GM23338 (cell line): ENCODE results near the gene NSD2. TPM values are rescaled to one million over a fixed set of nuclear protein-coding genes. Genes with fewer than 3 reads are reported as not detected.

Source experiments
- ATAC-seq: fragments of 200-7000 bp; cut with Tn5 transposase; 3 replicates; pipeline ENCODE4 v1.9.1; 2020
- DNase-seq: peaks from one replicate; pipeline ENCODE4 v3.0.0-alpha.2; 2015; ENCODE audit warnings: low spot score
- H2AFZ ChIP-seq: fragments of 200-600 bp; sonication (generic); 2 replicates; pipeline ENCODE4 v1.8.0; 2016; ENCODE audit warnings: antibody characterized with exemption, mild to moderate bottlenecking, moderate library complexity
- H3F3A ChIP-seq: fragments of 200-600 bp; sonication (generic); replicated peaks from 2 replicates; pipeline ENCODE4 v1.8.0; 2017; ENCODE audit warnings: antibody characterized with exemption, mixed run types, low read depth
- H3K27ac ChIP-seq: fragments of 200-600 bp; sonication (generic); 2 replicates; pipeline ENCODE4 v1.6.1; 2016; ENCODE audit warnings: low read depth
- H3K27me3 ChIP-seq: fragments of 200-600 bp; sonication (generic); 2 replicates; pipeline ENCODE4 v1.8.0; 2016; ENCODE audit warnings: mild to moderate bottlenecking, mixed run types, moderate library complexity; ENCODE audit not compliant: insufficient read depth
- H3K36me3 ChIP-seq: fragments of 200-600 bp; sonication (generic); 2 replicates; pipeline ENCODE4 v1.8.0; 2016; ENCODE audit warnings: mild to moderate bottlenecking; ENCODE audit not compliant: insufficient read depth
- H3K4me1 ChIP-seq: fragments of 200-600 bp; sonication (generic); 2 replicates; pipeline ENCODE4 v1.8.0; 2016; ENCODE audit warnings: mild to moderate bottlenecking, moderate library complexity; ENCODE audit not compliant: insufficient read depth
- H3K4me2 ChIP-seq: fragments of 200-600 bp; sonication (generic); 2 replicates; pipeline ENCODE4 v1.7.1; 2017; ENCODE audit warnings: mixed run types
- H3K4me3 ChIP-seq: fragments of 200-600 bp; sonication (generic); 2 replicates; pipeline ENCODE4 v1.6.1; 2016; ENCODE audit warnings: mixed run types
- H3K79me2 ChIP-seq: fragments of 200-600 bp; sonication (generic); replicated peaks from 2 replicates; pipeline ENCODE4 v1.8.0; 2017; ENCODE audit warnings: mild to moderate bottlenecking; ENCODE audit not compliant: insufficient read depth
- H3K9me2 ChIP-seq: fragments of 200-600 bp; sonication (generic); 2 replicates; pipeline ENCODE4 v1.8.0; 2017; ENCODE audit not compliant: insufficient read depth
- H4K20me1 ChIP-seq: fragments of 200-600 bp; sonication (generic); replicated peaks from 2 replicates; pipeline ENCODE4 v1.8.0; 2017; ENCODE audit warnings: mild to moderate bottlenecking; ENCODE audit not compliant: insufficient read depth
- H3K27ac Mint-ChIP-seq: 2 replicates; pipeline ENCODE4 v1.8.0; 2020; ENCODE audit warnings: inconsistent platforms, mild to moderate bottlenecking, moderate library complexity, mixed read lengths
- H3K27me3 Mint-ChIP-seq: 3 replicates; pipeline ENCODE4 v1.8.0; 2022; ENCODE audit warnings: low read depth, mild to moderate bottlenecking, moderate library complexity, mixed read lengths, inconsistent platforms; ENCODE audit not compliant: insufficient read depth, poor library complexity
- H3K36me3 Mint-ChIP-seq: 3 replicates; pipeline ENCODE4 v1.8.0; 2021; ENCODE audit warnings: low read depth, mild to moderate bottlenecking, inconsistent platforms, moderate library complexity, mixed read lengths
- H3K4me1 Mint-ChIP-seq: 3 replicates; pipeline ENCODE4 v1.8.0; 2020; ENCODE audit warnings: mild to moderate bottlenecking, inconsistent platforms, mixed read lengths
- H3K4me3 Mint-ChIP-seq: 3 replicates; pipeline ENCODE4 v1.8.0; 2021; ENCODE audit warnings: moderate library complexity, mild to moderate bottlenecking, inconsistent platforms, mixed read lengths
- H3K9me3 Mint-ChIP-seq: 3 replicates; pipeline ENCODE4 v1.8.0; 2020; ENCODE audit warnings: moderate library complexity, mild to moderate bottlenecking, inconsistent platforms, mixed read lengths
- CREB1 ChIP-seq: fragments of 250-450 bp; sonication (Bioruptor Pico); IDR thresholded peaks from 2 replicates; pipeline ENCODE4 v1.5.0; 2020; ENCODE audit warnings: low read depth, mild to moderate bottlenecking, moderate library complexity
- EZH2 ChIP-seq: fragments of 200-600 bp; sonication (generic); IDR thresholded peaks from one replicate; pipeline ENCODE4 v1.8.0; 2017; ENCODE audit warnings: antibody characterized with exemption, mild to moderate bottlenecking, low read depth; ENCODE audit not compliant: unreplicated experiment
- EZH2phosphoT487 ChIP-seq: fragments of 200-600 bp; sonication (generic); IDR thresholded peaks from one replicate; pipeline ENCODE4 v1.8.1; 2018; ENCODE audit warnings: antibody characterized with exemption; ENCODE audit not compliant: unreplicated experiment
- JUNB ChIP-seq: IDR thresholded peaks from one replicate; pipeline ENCODE4 v1.6.1; 2016; ENCODE audit warnings: antibody characterized with exemption; ENCODE audit not compliant: unreplicated experiment
- NANOG ChIP-seq: IDR thresholded peaks from 2 replicates; pipeline ENCODE4 v1.6.1; 2016; ENCODE audit warnings: antibody characterized with exemption, borderline replicate concordance
- POLR2AphosphoS5 ChIP-seq: IDR thresholded peaks from 2 replicates; pipeline ENCODE4 v1.6.1; 2016; ENCODE audit warnings: antibody characterized with exemption, low read depth
- STAT1 ChIP-seq: IDR thresholded peaks from one replicate; pipeline ENCODE4 v1.6.1; 2016; ENCODE audit warnings: antibody characterized with exemption; ENCODE audit not compliant: unreplicated experiment
- ZNF114 ChIP-seq: fragments of 250-450 bp; sonication (Bioruptor Pico); IDR thresholded peaks from 2 replicates; pipeline ENCODE4 v1.5.0; 2020; ENCODE audit warnings: mild to moderate bottlenecking, moderate library complexity
- ZNF331 ChIP-seq: fragments of 250-450 bp; sonication (Bioruptor Pico); IDR thresholded peaks from 2 replicates; pipeline ENCODE4 v1.5.0; 2020; ENCODE audit warnings: low read depth, mild to moderate bottlenecking, moderate library complexity
- polyA plus RNA-seq: library from polyadenylated mRNA; unstranded; fragments of >200 nt; fragmentation: Nextera tagmentation; extraction: Ambion mirVana; gene quantifications from 2 replicates; pipeline ENCODE4 v1.2.1, GENCODE V29; 2016
- total RNA-seq: library from RNA; depleted of rRNA; stranded (reverse); fragments of >200 nt; shearing (Covaris generic); gene quantifications from 2 replicates; pipeline ENCODE4 v1.2.3, GENCODE V29; 2014
- TF ChIP-seq, protein P1 (sequence below): fragments of 250-450 bp; sonication (Bioruptor Pico); IDR thresholded peaks from 2 replicates; pipeline ENCODE4 v1.5.0; 2020; ENCODE audit warnings: mild to moderate bottlenecking, moderate library complexity
- TF ChIP-seq, protein P2 (sequence below): IDR thresholded peaks from one replicate; pipeline ENCODE4 v1.6.1; 2018; ENCODE audit warnings: antibody characterized with exemption; ENCODE audit not compliant: unreplicated experiment

Gene NSD2
- total and polyA plus RNA-seq, 2 experiments from 2014 or later, result 33.5 to 84.4 TPM

GRCh38 chr4:1978741-1979476 is 107.7 kb downstream of the NSD2 start (continued):
- TF ChIP-seq, protein P1, sequence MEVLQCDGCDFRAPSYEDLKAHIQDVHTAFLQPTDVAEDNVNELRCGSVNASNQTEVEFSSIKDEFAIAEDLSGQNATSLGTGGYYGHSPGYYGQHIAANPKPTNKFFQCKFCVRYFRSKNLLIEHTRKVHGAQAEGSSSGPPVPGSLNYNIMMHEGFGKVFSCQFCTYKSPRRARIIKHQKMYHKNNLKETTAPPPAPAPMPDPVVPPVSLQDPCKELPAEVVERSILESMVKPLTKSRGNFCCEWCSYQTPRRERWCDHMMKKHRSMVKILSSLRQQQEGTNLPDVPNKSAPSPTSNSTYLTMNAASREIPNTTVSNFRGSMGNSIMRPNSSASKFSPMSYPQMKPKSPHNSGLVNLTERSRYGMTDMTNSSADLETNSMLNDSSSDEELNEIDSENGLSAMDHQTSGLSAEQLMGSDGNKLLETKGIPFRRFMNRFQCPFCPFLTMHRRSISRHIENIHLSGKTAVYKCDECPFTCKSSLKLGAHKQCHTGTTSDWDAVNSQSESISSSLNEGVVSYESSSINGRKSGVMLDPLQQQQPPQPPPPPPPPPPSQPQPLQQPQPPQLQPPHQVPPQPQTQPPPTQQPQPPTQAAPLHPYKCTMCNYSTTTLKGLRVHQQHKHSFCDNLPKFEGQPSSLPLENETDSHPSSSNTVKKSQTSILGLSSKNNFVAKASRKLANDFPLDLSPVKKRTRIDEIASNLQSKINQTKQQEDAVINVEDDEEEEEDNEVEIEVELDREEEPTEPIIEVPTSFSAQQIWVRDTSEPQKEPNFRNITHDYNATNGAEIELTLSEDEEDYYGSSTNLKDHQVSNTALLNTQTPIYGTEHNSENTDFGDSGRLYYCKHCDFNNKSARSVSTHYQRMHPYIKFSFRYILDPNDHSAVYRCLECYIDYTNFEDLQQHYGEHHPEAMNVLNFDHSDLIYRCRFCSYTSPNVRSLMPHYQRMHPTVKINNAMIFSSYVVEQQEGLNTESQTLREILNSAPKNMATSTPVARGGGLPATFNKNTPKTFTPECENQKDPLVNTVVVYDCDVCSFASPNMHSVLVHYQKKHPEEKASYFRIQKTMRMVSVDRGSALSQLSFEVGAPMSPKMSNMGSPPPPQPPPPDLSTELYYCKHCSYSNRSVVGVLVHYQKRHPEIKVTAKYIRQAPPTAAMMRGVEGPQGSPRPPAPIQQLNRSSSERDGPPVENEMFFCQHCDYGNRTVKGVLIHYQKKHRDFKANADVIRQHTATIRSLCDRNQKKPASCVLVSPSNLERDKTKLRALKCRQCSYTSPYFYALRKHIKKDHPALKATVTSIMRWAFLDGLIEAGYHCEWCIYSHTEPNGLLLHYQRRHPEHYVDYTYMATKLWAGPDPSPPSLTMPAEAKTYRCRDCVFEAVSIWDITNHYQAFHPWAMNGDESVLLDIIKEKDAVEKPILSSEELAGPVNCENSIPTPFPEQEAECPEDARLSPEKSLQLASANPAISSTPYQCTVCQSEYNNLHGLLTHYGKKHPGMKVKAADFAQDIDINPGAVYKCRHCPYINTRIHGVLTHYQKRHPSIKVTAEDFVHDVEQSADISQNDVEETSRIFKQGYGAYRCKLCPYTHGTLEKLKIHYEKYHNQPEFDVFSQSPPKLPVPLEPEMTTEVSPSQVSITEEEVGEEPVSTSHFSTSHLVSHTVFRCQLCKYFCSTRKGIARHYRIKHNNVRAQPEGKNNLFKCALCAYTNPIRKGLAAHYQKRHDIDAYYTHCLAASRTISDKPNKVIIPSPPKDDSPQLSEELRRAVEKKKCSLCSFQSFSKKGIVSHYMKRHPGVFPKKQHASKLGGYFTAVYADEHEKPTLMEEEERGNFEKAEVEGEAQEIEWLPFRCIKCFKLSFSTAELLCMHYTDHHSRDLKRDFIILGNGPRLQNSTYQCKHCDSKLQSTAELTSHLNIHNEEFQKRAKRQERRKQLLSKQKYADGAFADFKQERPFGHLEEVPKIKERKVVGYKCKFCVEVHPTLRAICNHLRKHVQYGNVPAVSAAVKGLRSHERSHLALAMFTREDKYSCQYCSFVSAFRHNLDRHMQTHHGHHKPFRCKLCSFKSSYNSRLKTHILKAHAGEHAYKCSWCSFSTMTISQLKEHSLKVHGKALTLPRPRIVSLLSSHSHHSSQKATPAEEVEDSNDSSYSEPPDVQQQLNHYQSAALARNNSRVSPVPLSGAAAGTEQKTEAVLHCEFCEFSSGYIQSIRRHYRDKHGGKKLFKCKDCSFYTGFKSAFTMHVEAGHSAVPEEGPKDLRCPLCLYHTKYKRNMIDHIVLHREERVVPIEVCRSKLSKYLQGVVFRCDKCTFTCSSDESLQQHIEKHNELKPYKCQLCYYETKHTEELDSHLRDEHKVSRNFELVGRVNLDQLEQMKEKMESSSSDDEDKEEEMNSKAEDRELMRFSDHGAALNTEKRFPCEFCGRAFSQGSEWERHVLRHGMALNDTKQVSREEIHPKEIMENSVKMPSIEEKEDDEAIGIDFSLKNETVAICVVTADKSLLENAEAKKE (CRISPR knock-in tag), result no peak
- TF ChIP-seq ZNF114 (CRISPR knock-in tag) (no peak), EZH2phosphoT487 (no peak), CREB1 (no peak), NANOG (no peak), JUNB (no peak), ZNF331 (CRISPR knock-in tag) (no peak)

DNA sequence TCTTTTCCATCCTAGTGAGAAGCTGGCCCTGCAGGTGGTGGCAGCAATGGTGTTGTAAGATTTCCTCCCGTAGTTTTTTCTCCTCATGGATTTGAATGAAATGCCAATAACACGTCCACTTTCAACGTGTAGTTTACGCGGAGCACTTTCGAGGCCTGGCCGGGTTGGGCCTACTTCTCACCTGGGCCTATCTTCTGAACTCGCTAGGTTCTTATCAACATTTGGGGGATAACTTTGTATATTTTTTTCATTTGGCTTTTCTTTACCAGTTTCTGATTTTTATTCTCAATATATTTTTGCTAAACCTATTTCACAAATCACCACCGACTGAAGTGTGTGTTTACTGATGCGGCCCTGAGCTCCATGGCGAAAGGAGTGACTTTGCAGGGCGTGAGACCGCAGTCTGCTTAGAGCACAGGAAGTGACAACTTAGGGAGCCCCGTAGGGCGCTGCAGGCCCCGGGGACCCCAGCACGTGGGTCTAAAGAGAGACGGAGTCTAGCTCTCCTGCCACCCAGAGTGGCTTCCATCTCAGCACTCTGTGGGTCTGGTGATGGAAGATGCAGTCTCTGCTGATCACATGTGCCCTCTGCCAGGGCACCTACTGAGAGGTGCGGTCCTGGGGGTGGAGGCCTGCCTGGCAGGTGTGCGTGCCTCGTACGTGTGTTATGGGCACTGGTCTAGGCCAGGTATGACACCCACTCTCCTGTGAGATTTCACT is 108.4 kb downstream of the NSD2 start:
- Histone ChIP-seq H3K36me3 (peaks cover 8% of the 10 kb centered on the region; the same call in 1 of the 2 replicates), H3K4me3 (no peak overlapping the region), H3K27me3 (no peaks in the 10 kb centered on the region), H4K20me1 (no peaks in the 10 kb centered on the region; the same call in 1 of the 2 replicates), H3K9me2 (no peaks in the 10 kb centered on the region), H3K79me2 (no peaks in the 10 kb centered on the region), H3K4me2 (no peak overlapping the region), H3K4me1 (no peaks in the 10 kb centered on the region), H2AFZ (no peak overlapping the region), H3F3A (peaks cover 8% of the 10 kb centered on the region; the same call in 1 of the 2 replicates), H3K27ac (peak overlapping the region; percentile 32)
- ATAC-seq (no peak), DNase-seq (no peak)
- Mint-ChIP-seq H3K4me3 (no peak overlapping the region; the same call in 2 of the 3 replicates), H3K36me3 (peaks cover 69% of the 10 kb centered on the region), H3K4me1 (peaks cover 4% of the 10 kb centered on the region; the same call in 2 of the 3 replicates), H3K27ac (peak overlapping the region; percentile 24; the same call in 1 of the 2 replicates), H3K27me3 (peaks cover 6% of the 10 kb centered on the region), H3K9me3 (no peaks in the 10 kb centered on the region)
- TF ChIP-seq EZH2phosphoT487 (no peak), STAT1 (no peak), JUNB (no peak), EZH2 (no peak), CREB1 (no peak), ZNF114 (CRISPR knock-in tag) (no peak), POLR2AphosphoS5 (no peak), ZNF331 (CRISPR knock-in tag) (no peak), NANOG (no peak)
- TF ChIP-seq, protein P2, sequence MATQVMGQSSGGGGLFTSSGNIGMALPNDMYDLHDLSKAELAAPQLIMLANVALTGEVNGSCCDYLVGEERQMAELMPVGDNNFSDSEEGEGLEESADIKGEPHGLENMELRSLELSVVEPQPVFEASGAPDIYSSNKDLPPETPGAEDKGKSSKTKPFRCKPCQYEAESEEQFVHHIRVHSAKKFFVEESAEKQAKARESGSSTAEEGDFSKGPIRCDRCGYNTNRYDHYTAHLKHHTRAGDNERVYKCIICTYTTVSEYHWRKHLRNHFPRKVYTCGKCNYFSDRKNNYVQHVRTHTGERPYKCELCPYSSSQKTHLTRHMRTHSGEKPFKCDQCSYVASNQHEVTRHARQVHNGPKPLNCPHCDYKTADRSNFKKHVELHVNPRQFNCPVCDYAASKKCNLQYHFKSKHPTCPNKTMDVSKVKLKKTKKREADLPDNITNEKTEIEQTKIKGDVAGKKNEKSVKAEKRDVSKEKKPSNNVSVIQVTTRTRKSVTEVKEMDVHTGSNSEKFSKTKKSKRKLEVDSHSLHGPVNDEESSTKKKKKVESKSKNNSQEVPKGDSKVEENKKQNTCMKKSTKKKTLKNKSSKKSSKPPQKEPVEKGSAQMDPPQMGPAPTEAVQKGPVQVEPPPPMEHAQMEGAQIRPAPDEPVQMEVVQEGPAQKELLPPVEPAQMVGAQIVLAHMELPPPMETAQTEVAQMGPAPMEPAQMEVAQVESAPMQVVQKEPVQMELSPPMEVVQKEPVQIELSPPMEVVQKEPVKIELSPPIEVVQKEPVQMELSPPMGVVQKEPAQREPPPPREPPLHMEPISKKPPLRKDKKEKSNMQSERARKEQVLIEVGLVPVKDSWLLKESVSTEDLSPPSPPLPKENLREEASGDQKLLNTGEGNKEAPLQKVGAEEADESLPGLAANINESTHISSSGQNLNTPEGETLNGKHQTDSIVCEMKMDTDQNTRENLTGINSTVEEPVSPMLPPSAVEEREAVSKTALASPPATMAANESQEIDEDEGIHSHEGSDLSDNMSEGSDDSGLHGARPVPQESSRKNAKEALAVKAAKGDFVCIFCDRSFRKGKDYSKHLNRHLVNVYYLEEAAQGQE, result no peak
